Kasumi-1 (cell line): ENCODE data around the gene LIFR.
"Not testable (repeated sequence)": the region's sequence is repeated elsewhere in the genome, so short reads cannot be mapped to it uniquely, and the experiment has no call there.

ENCODE experiments used
- DNase-seq, 2 experiments: peaks; one replicate each; lab custom pipeline; 2025; lab: John Stamatoyannopoulos, UW

LIFR gene

GRCh38 chr5:38581597-38581996 is 25.2 kb upstream of the LIFR start:
- DNase-seq: no peak

- no peak for DNase-seq
These were observed 22.7 kb upstream of the LIFR start for GRCh38 chr5:38579105-38579504.

DNA sequence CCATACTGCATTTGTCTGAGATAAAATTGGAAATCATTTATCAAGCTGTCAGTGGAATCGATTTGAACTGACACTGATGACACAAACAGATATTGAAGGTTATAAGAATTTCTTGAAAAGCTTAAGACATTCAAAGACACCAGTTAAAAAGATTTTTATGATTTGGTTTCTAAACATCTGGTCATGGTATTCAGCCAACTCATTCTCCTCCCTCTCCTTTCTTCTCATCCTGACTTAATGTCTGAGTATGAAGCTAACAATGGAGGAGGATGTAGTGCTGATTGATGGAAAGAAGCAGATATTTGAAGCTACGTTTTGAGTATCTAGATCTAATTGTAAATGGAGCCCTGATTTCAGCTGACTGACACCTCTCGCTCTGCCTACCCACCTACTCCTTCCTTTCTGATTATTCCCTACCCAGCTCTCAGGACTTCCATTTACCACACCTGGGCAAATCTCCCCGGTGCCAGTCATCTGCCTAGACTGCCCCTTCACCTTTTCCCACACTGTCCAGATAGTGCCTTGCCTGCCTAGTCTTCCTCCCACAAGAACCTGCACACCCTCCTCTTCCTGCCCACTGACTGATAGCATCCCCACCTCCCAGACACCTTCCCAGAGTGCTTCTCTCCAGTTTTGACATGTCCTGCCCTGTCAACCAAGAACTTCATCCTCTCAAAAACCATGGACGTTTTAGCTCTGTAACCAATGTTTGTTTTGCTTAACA is 20.7 kb upstream of the LIFR start:
- no peak for DNase-seq

- DNase-seq: no peak
These were observed 20.0 kb upstream of the LIFR start for GRCh38 chr5:38576442-38576841.

DNA sequence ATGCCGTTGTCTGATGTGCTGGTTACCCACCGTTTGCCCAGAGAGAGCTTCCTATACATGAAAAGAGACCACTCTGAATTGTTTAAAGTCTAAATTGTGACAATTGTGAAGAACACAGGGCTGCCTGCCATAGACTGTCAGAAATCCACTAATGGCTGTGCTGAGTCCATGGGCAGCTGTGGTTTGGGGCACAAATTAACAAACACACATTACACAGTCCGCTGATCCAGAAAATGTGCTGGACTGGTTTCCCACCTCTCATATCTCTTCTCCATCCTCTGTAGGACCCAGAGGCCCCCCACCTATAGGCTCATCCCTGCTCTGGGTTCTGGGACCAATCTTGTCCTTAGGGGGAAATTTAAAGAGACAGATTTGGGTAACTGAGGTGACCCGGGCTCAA is 19.0 kb upstream of the LIFR start:
- no peak for DNase-seq

- DNase-seq: no peak
These were observed 17.6 kb upstream of the LIFR start for GRCh38 chr5:38574009-38574408.

DNA sequence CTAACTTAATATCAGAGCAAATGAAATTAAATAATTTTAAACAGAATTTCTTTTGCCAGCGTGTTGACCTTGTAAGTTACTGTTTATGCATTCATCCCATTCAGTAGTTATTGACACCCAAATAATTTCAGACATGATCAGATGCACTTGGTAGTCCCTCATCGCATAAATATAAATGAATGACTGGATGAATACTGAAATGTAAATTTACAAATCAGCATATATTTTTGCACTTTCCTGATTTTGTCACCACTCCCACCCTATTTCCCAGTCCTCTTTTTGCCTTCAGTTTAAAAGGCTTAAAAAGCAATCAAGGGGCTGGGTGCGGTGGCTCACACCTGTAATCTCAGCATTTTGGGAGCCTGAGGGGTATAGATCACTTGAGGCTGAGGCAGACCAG is 17.1 kb upstream of the LIFR start:
- DNase-seq: no peak

- DNase-seq: no peak
These were observed 12.7 kb upstream of the LIFR start for GRCh38 chr5:38569180-38569579.

DNA sequence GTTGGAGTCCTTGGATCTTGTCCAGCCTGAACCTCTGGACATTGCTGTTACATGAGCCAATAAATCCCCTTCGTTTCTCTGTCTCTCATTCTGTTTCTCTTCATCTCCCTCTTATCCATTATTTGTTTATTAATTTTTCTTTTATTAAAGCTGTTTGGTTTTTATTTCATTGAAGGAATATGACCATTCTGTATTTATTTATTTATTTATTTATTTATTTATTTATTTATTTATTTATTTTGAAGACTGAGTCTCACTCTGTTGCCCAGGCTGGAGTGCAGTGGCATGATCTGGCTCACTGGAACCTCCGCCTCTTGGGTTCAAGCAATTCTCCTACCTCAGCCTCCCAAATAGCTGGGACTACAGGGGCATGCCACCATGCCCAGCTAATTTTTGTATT is 10.9 kb upstream of the LIFR start:
- not testable (repeated sequence) for DNase-seq

- no peak for DNase-seq
These were observed 7.2 kb upstream of the LIFR start for GRCh38 chr5:38563624-38564023.

DNA sequence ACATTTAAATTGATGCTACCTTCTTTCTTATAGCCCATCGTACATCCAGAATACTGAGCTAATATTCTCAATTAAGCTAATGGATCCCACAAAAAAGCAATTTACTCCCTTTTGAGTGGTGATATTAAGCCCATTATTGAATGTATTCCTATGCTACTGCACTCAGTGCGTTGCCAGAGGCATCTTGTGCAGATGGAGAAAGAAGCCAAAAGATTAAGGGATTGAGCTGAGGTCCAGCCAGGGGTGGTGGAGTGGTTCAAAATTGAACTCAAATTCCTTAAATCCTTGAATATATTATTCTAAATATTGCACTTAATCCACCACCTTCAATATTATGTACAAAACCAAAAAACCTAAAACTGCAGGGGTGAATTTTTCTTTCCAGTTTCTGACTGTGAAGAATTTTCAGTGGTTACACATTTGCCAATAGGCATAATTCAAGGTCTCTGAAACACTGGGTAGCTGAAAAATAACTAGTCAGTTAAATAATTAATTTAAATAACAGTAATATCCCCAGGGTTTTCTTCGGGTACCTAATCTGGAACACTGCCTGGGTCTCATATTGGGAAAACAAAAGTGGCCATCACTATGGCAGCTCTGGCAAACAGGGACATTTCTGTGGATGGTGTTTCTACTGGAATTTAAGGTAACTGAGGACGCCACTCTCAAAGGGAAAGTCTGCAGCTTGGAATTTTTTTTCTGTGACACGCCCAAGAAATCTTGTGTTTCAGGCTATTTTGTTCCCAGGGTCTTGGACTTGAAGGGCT is 6.2 kb upstream of the LIFR start:
- DNase-seq: no peak

GRCh38 chr5:38559428-38559827 is 3.0 kb upstream of the LIFR start:
- DNase-seq: no peak

- DNase-seq: no peak
These were observed 1.3 kb upstream of the LIFR start for GRCh38 chr5:38557792-38558191.

GRCh38 chr5:38557308-38557710 is 863 bp upstream of the LIFR start:
- no peak for DNase-seq

DNA sequence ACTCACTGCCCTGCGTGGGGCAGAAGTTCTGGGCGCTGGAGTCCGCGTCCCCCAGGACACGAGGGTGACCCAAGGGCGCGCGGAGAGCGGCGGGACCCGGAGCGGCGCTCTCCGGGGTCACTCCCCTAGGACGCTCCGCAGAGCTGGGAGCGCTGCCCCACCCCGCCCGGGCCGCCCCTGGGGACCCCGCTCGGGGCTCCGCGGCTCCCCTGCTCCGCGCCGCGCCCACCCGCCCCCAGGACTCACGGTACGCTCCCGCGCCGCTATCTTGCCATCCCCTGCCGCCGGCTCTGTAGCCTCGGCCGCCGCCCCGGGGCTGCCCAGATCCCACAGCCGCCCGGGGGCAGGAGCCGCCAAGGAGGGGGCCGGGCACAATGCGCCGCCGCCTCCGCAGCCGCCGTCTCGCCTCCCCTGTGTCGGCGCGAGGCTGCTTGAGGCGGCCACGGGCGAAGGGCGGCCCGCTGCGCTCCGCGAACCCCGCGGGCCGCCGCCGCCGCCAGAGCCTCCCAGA is 303 bp downstream of the LIFR start:
- peak in 1 of 2 experiments; percentile 47 for DNase-seq

DNA sequence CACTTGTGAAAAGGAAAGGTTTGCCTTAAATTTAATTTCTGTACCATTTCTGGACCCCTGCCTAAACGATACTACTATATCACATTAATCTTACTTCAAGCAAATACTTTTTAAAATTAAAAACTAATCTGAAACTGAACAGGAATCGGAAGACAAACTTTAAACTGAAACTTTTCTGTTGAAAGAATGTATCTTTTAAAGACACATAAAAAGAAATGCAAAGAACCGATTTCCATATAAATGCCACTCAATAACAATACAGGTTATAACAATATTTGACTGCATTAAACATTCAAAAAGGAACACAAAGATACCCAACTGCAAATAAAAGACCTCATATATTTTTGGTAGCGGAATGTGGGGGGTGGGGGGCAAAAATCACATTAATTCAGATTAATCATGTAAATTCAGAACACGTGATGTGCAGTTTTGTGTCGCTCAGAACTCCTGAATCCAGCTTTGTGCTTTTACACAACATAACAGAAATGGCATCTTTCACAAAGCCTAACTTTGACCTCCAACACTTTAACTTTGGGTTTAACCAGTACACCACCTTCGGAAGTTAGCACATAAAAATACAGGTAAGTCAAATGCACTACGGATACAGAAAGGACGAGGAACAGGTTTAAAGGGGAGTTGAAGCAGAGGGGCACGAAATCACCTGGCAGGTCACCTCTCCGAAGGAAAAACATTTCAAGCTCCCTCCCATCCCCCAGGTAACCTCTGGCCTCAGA is 925 bp downstream of the LIFR start:
- DNase-seq: no peak

- no peak for DNase-seq
These were observed 1.6 kb downstream of the LIFR start for GRCh38 chr5:38554861-38555260.

GRCh38 chr5:38554403-38554802 is 2.0 kb downstream of the LIFR start:
- DNase-seq: no peak

GRCh38 chr5:38553001-38553521 is 3.4 kb downstream of the LIFR start:
- no peak for DNase-seq

DNA sequence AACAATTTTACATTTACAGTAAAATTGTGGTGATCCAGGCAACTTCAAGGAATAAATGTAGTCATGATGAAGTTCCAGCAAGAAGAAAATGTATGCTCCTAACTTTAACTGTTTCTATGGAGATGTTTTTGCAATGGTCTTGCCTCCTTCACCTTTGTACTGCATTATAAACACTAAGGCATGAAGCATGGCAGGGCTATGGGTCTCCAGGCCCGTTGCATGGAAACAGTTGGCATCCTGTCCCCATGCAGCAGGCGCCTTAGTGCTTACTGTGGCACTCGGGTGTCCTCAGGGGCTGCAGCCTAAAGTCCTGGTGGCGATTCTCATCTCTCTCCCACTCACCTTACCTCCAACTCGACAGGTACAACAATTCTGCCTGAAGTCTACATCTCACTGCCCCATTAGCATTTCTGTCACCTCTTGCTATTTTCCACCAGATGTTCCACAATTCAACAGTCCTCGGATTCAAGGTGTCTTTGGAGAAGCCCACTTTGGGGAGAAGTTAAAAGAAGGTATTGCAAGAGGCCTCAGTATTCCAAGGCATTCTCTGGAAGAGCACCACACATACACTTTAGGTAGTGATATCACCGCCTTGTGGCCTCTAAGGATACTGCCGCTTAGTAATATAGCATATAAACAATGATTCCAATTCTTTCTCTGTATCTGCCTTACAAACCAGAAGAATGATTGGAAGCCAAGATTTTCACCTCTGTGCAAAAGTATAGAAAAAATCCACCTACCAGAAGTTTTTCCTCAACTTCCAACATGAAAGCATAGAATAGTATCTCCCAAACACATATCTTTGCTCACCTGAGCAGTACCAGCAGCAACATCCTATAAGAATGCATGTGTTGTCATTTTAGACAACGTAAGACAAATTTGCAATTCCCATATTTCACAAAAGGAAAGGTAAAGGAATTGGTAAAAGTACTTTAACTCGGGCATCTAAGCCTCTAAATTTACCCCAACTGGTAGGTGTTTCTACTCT is 5.1 kb downstream of the LIFR start:
- DNase-seq: peak; percentile 51 to 52

DNA sequence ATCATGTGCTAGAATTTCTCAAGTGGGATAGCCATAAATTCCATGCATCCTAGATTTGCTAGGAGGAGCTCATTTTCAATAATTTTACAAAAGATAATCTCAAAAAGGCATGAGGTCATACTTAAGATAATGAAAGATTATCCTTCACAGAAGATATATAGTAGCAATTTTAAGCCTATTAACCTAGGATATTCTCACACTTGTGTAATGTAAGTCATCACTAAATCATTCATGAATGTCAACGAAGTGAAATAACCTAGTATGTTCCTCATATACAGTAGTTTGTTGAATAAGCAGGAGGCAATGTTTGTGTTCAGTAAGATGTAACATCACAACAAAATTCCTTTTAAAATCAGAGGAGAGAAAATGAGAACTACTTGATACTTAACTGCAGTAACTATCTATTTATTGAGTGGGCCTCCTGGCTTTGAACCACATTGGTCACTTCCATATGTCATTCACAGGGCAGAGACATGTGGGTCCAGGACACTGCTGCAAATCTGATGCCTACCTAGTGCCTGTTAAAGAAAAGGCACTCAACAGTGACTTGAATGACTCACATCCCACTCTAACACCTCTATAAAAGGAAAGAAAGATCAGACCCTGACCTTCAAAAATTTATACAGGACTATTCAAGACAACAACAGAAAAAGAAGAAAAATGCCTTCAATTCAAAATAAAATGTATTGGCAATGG is 8.2 kb downstream of the LIFR start:
- DNase-seq: no peak
